ENCODE measurements around the gene TRAPPC5. TPM values are rescaled to one million over a fixed set of nuclear protein-coding genes. Genes with fewer than 3 reads are reported as not detected.
"Not testable (repeated sequence)": the region's sequence is repeated elsewhere in the genome, so short reads cannot be mapped to it uniquely, and the experiment has no call there.

The TRAPPC5 gene
- polyA plus RNA-seq, 1 experiment: 42.1 TPM

GRCh38 chr19:7642295-7643030 lies 38.2 kb upstream of the TRAPPC5 start:
- CTCF ChIA-PET: no interaction called here
- no peak overlapping the region for H3K4me3 ChIP-seq (ENCODE audit: low read depth, low read length)
- H3K27ac ChIP-seq (ENCODE audit: low read depth, low read length): no peak overlapping the region
- peaks cover 3% of the 10 kb centered on the region for H3K27me3 ChIP-seq (ENCODE audit: control insufficient read depth, insufficient read depth, low read length)
- H3K9me3 ChIP-seq (ENCODE audit: control insufficient read depth, insufficient read depth, low read length): peaks cover 19% of the 10 kb centered on the region; the same call in 1 of the 2 replicates
- no peak for DNase-seq (ENCODE audit: low read depth, low spot score)
- POLR2A ChIA-PET: no interaction called here
- no peak for TF ChIP-seq CTCF (IDR thresholded peaks at IDR 0.05; ENCODE audit: low read depth, low read length)

- Histone ChIP-seq H3K4me3 (ENCODE audit: low read depth, low read length) (no peak overlapping the region), H3K27ac (ENCODE audit: low read depth, low read length) (no peak overlapping the region), H3K27me3 (ENCODE audit: control insufficient read depth, insufficient read depth, low read length) (no peaks in the 10 kb centered on the region), H3K9me3 (ENCODE audit: control insufficient read depth, insufficient read depth, low read length) (peaks cover 19% of the 10 kb centered on the region; the same call in 1 of the 2 replicates)
- TF ChIP-seq CTCF (IDR thresholded peaks at IDR 0.05; ENCODE audit: low read depth, low read length): no peak
- ChIA-PET POLR2A (no interaction called here), CTCF (no interaction called here)
- no peak for DNase-seq (ENCODE audit: low read depth, low spot score)
Measured at GRCh38 chr19:7643031-7643415, 37.6 kb upstream of the TRAPPC5 start.

GRCh38 chr19:7643629-7644549 lies 36.7 kb upstream of the TRAPPC5 start:
- peaks cover 19% of the 10 kb centered on the region; the same call in 1 of the 2 replicates for H3K9me3 ChIP-seq (ENCODE audit: control insufficient read depth, insufficient read depth, low read length)
- H3K27ac ChIP-seq (ENCODE audit: low read depth, low read length); H3K4me3 ChIP-seq (ENCODE audit: low read depth, low read length); DNase-seq (ENCODE audit: low read depth, low spot score); POLR2A ChIA-PET; CTCF ChIA-PET; H3K27me3 ChIP-seq (ENCODE audit: control insufficient read depth, insufficient read depth, low read length): not testable (repeated sequence)

GRCh38 chr19:7644550-7644877 lies 36.1 kb upstream of the TRAPPC5 start:
- no peak for TF ChIP-seq CTCF (IDR thresholded peaks at IDR 0.05; ENCODE audit: low read depth, low read length)
- Histone ChIP-seq H3K27me3 (ENCODE audit: control insufficient read depth, insufficient read depth, low read length) (no peaks in the 10 kb centered on the region), H3K27ac (ENCODE audit: low read depth, low read length) (no peak overlapping the region), H3K9me3 (ENCODE audit: control insufficient read depth, insufficient read depth, low read length) (peaks cover 19% of the 10 kb centered on the region; the same call in 1 of the 2 replicates), H3K4me3 (ENCODE audit: low read depth, low read length) (no peak overlapping the region)
- DNase-seq (ENCODE audit: low read depth, low spot score): no peak
- ChIA-PET CTCF (no interaction called here), POLR2A (no interaction called here)

GRCh38 chr19:7645163-7645562 lies 35.5 kb upstream of the TRAPPC5 start:
- ChIA-PET POLR2A (no interaction called here), CTCF (no interaction called here)
- no peak overlapping the region for H3K27ac ChIP-seq (ENCODE audit: low read depth, low read length)
- TF ChIP-seq CTCF (IDR thresholded peaks at IDR 0.05; ENCODE audit: low read depth, low read length): no peak
- no peak for DNase-seq (ENCODE audit: low read depth, low spot score)
- no peak overlapping the region for H3K4me3 ChIP-seq (ENCODE audit: low read depth, low read length)
- H3K27me3 ChIP-seq (ENCODE audit: control insufficient read depth, insufficient read depth, low read length): no peaks in the 10 kb centered on the region
- peaks cover 19% of the 10 kb centered on the region; the same call in 1 of the 2 replicates for H3K9me3 ChIP-seq (ENCODE audit: control insufficient read depth, insufficient read depth, low read length)

All from AG04450 (cell line).